B cell (primary cell): ENCODE results near the gene C8A. TPM values are rescaled to one million over a fixed set of nuclear protein-coding genes. Genes with fewer than 3 reads are reported as not detected.

Source experiments
- ATAC-seq: fragments of 200-7000 bp; cut with Tn5 transposase; one replicate; pipeline ENCODE4 v1.10.0; 2021; ENCODE audit warnings: low read depth, mild to moderate bottlenecking, moderate number of reproducible peaks, moderate library complexity
- CTCF ChIA-PET: fragments of 350-600 bp; sonication (Branson Sonifier 250); formaldehyde crosslinking; loops from one replicate; lab custom pipeline; 2021; ENCODE audit warnings: antibody characterized with exemption, inconsistent platforms; lab: Charles Lee
- POLR2A ChIA-PET: fragments of 350-600 bp; sonication (Branson Sonifier 250); formaldehyde crosslinking; loops from one replicate; lab custom pipeline; 2021; ENCODE audit warnings: antibody characterized with exemption; lab: Charles Lee
- DNase-seq: peaks from one replicate; pipeline ENCODE4 v3.0.0; 2013
- H2AFZ ChIP-seq: 2 replicates; pipeline ENCODE4 v1.6.1; 2012; ENCODE audit warnings: mild to moderate bottlenecking, low read depth, low read length; ENCODE audit not compliant: insufficient read depth, poor library complexity, severe bottlenecking
- H3K27ac ChIP-seq, 2 donors: 1 replicate in 1 of 2; 2 replicates in 1 of 2; pipeline ENCODE4 v1.5.1; 2012 to 2013; ENCODE audit warnings: low read length in 2 of 2, mild to moderate bottlenecking in 2 of 2, moderate library complexity in 1 of 2
- H3K27me3 ChIP-seq, 4 experiments: fragments of 200-600 bp in 1 of 4; sonication (generic) in 1 of 4; replicated peaks in 1 of 4; 1 replicate in 2 of 4; 2 replicates in 2 of 4; pipeline versions ENCODE4 v1.6.1 to v1.7.0; 2013 to 2016; ENCODE audit warnings: low read length in 3 of 4, mild to moderate bottlenecking in 2 of 4, mixed read lengths in 1 of 4, moderate library complexity in 1 of 4; ENCODE audit not compliant: insufficient read depth in 4 of 4, control insufficient read depth in 3 of 4; ENCODE audit errors: control extremely low read depth in 1 of 4
- H3K36me3 ChIP-seq, 2 experiments: replicated peaks in 1 of 2; 1 replicate in 1 of 2; 2 replicates in 1 of 2; pipeline versions ENCODE4 v1.6.1 to v1.7.1; 2013; ENCODE audit warnings: low read length in 1 of 2; ENCODE audit not compliant: insufficient read depth in 2 of 2, control insufficient read depth in 1 of 2; ENCODE audit errors: control extremely low read depth in 1 of 2, extremely low read depth in 1 of 2
- H3K4me1 ChIP-seq, 2 donors: fragments of 200-600 bp in 1 of 2; sonication (generic) in 1 of 2; 1 replicate in 1 of 2; 2 replicates in 1 of 2; pipeline versions ENCODE4 v1.5.1 to v1.6.1; 2013 to 2017; ENCODE audit warnings: low read length in 2 of 2; ENCODE audit not compliant: control insufficient read depth in 2 of 2, insufficient read depth in 2 of 2
- H3K4me2 ChIP-seq: replicated peaks from 2 replicates; pipeline ENCODE3; 2012; ENCODE audit warnings: mild to moderate bottlenecking, low read depth, low read length; ENCODE audit not compliant: poor library complexity, severe bottlenecking
- H3K4me3 ChIP-seq, 5 experiments: fragments of 200-600 bp in 1 of 5; sonication (generic) in 1 of 5; 1 replicate in 3 of 5; 2 replicates in 2 of 5; pipeline versions ENCODE4 v1.5.1 to v1.7.0; 2011 to 2016; ENCODE audit warnings: low read length in 4 of 5, mild to moderate bottlenecking in 4 of 5, low read depth in 2 of 5, control low read depth in 1 of 5, moderate library complexity in 1 of 5; ENCODE audit not compliant: insufficient read depth in 1 of 5; ENCODE audit errors: control extremely low read depth in 1 of 5, extremely low read depth in 1 of 5
- H3K79me2 ChIP-seq: fragments of 200-600 bp; sonication (generic); one replicate; pipeline ENCODE4 v1.6.0; 2016; ENCODE audit warnings: low read length; ENCODE audit not compliant: control insufficient read depth, insufficient read depth
- H3K9ac ChIP-seq: fragments of 200-600 bp; sonication (generic); 2 replicates; pipeline ENCODE4 v1.6.1; 2017; ENCODE audit warnings: mild to moderate bottlenecking, low read length, moderate library complexity
- H3K9me3 ChIP-seq, 3 donors: one replicate each; pipeline versions ENCODE4 v1.6.1 to v1.7.1; 2013; ENCODE audit warnings: low read length in 2 of 3; ENCODE audit not compliant: control insufficient read depth in 2 of 3, insufficient read depth in 1 of 3; ENCODE audit errors: control extremely low read depth in 1 of 3
- H4K20me1 ChIP-seq: 2 replicates; pipeline ENCODE4 v1.6.0; 2012; ENCODE audit warnings: mild to moderate bottlenecking, low read length; ENCODE audit not compliant: insufficient read depth, control insufficient read depth, poor library complexity, severe bottlenecking
- H3K27ac Mint-ChIP-seq: one replicate; pipeline ENCODE4 v1.8.0; 2021; ENCODE audit warnings: mixed read lengths
- H3K27me3 Mint-ChIP-seq: one replicate; pipeline ENCODE4 v1.8.0; 2021; ENCODE audit warnings: mixed read lengths
- H3K4me1 Mint-ChIP-seq: one replicate; pipeline ENCODE4 v1.8.0; 2021; ENCODE audit warnings: mixed read lengths
- H3K4me3 Mint-ChIP-seq: one replicate; pipeline ENCODE4 v1.8.0; 2021; ENCODE audit warnings: mixed read lengths
- H3K9me3 Mint-ChIP-seq: one replicate; pipeline ENCODE4 v1.8.0; 2022; ENCODE audit warnings: mixed read lengths; ENCODE audit not compliant: insufficient read depth
- CTCF ChIP-seq: fragments of 200-600 bp; IDR thresholded peaks from one replicate; pipeline ENCODE4 v1.8.0; 2022; ENCODE audit warnings: antibody characterized with exemption, mild to moderate bottlenecking
- EZH2 ChIP-seq: IDR thresholded peaks from 2 replicates; pipeline ENCODE4 v1.6.1; 2012; ENCODE audit warnings: borderline replicate concordance, low read depth, mild to moderate bottlenecking, moderate library complexity, low read length; ENCODE audit not compliant: insufficient read depth, poor library complexity, severe bottlenecking
- WGBS: methylation state at CpG from one replicate; pipeline ENCODE4 v1.1.5; 2013; ENCODE audit warnings: missing lambda C conversion rate; ENCODE audit not compliant: insufficient coverage; 5-methylcytosine and 5-hydroxymethylcytosine counted together
- intact Hi-C: fragments of 100-400 bp; cut with micrococcal nuclease; formaldehyde crosslinking; loops from one replicate; pipeline ENCODE4 v1.10.0; 2022
- polyA plus RNA-seq: library from polyadenylated mRNA; depleted of rRNA; stranded (reverse); fragments of >200 nt; gene quantifications from 2 replicates; pipeline ENCODE4 v1.2.3, GENCODE V29; 2012
- total RNA-seq, 2 donors: library from RNA; stranded (reverse); fragments of 120-200 nt in 1 of 2; gene quantifications; 1 replicate in 1 of 2; 2 replicates in 1 of 2; pipeline versions ENCODE4 v1.2.3 to v1.2.4, GENCODE V29; 2013 to 2022

Gene C8A
- total and polyA plus RNA-seq, 2 donors (not counting 1 experiment from before 2014, with no cell fraction given) = not detected

GRCh38 chr1:56845343-56845742 is 9.3 kb upstream of the C8A start:
- whole genome bisulfite sequencing = 93% methylated on average over 3 of the region's 3 CpGs
- no peak overlapping the region for H3K27ac Mint-ChIP-seq
- H3K36me3 ChIP-seq = no peaks in the 10 kb centered on the region
- no peak overlapping the region for H3K4me3 ChIP-seq
- H3K79me2 ChIP-seq = no peaks in the 10 kb centered on the region
- CTCF ChIA-PET = no interaction called here
- no peaks in the 10 kb centered on the region for H3K9me3 ChIP-seq
- H3K4me1 Mint-ChIP-seq = no peaks in the 10 kb centered on the region
- H3K9ac ChIP-seq = no peak overlapping the region
- ATAC-seq (no peak), DNase-seq (no peak)
- H3K9me3 Mint-ChIP-seq = no peaks in the 10 kb centered on the region
- POLR2A ChIA-PET = no interaction called here
- H3K4me3 Mint-ChIP-seq = no peak overlapping the region
- H2AFZ ChIP-seq = no peak overlapping the region
- no peaks in the 10 kb centered on the region for H3K4me1 ChIP-seq
- H4K20me1 ChIP-seq = no peaks in the 10 kb centered on the region
- peaks cover 25% of the 10 kb centered on the region for H3K27me3 Mint-ChIP-seq
- H3K4me2 ChIP-seq = no peak overlapping the region
- no peaks in the 10 kb centered on the region for H3K27me3 ChIP-seq
- intact Hi-C loops = no loop called here
- no peak for TF ChIP-seq CTCF
- TF ChIP-seq EZH2 = no peak
- H3K27ac ChIP-seq = no peak overlapping the region

- Mint-ChIP-seq H3K27ac (no peak overlapping the region), H3K27me3 (peaks cover 22% of the 10 kb centered on the region), H3K9me3 (no peaks in the 10 kb centered on the region), H3K4me3 (no peak overlapping the region), H3K4me1 (no peaks in the 10 kb centered on the region)
- H3K79me2 ChIP-seq = no peaks in the 10 kb centered on the region
- no peak overlapping the region for H2AFZ ChIP-seq
- 88% methylated on average over 3 of the region's 7 CpGs for WGBS
- H3K36me3 ChIP-seq = no peaks in the 10 kb centered on the region
- no peak overlapping the region for H3K9ac ChIP-seq
- H3K4me3 ChIP-seq = no peak overlapping the region
- H3K9me3 ChIP-seq = no peaks in the 10 kb centered on the region
- no peaks in the 10 kb centered on the region for H3K4me1 ChIP-seq
- ChIA-PET CTCF (interaction anchor here (1.0 kb wide), 1 partner anchor 31 kb away, joined by 3 read pairs; the partner anchor contains the start of gene FYB2), POLR2A (no interaction called here)
- no peak overlapping the region for H3K27ac ChIP-seq
- no peaks in the 10 kb centered on the region for H4K20me1 ChIP-seq
- peaks cover 0 to 3% (median 0%) of the 10 kb centered on the region in 4 experiments for H3K27me3 ChIP-seq
- no peak for ATAC-seq
- no peak for TF ChIP-seq CTCF
- TF ChIP-seq EZH2 = no peak
- no peak overlapping the region for H3K4me2 ChIP-seq
- no peak for DNase-seq
- intact Hi-C loops = no loop called here
Measured at GRCh38 chr1:56849750-56850149, 4.8 kb upstream of the C8A start.
